ENCODE data around the gene TRIP12. TPM values are rescaled to one million over a fixed set of nuclear protein-coding genes. Genes with fewer than 3 reads are reported as not detected.
"Not testable (repeated sequence)": the region's sequence is repeated elsewhere in the genome, so short reads cannot be mapped to it uniquely, and the experiment has no call there.

TRIP12 gene
- total RNA-seq (2021; fragmentation: NEBNext Ultra II Directional; extraction: Animal tissue kit (Norgen Biotek cat#: 25700)), result 100 to 1,000 TPM; 249 to 296 (median 265) TPM
- long read RNA-seq, partial matches to known transcripts, result 29 of 43 reads
- long read RNA-seq, other reads (novel, unspliced or antisense), result 14 of 43 reads

- Mint-ChIP-seq H3K4me1 (ENCODE audit: low read depth) (peaks cover 42% of the 10 kb centered on the region), H3K27me3 (ENCODE audit: insufficient read depth) (peaks cover 3% of the 10 kb centered on the region), H3K4me3 (peak within 1 kb of the TSS; percentile 99), H3K27ac (peak within 1 kb of the TSS; percentile 99), H3K36me3 (ENCODE audit: low read depth) (peaks cover 13% of the 10 kb centered on the region), H3K9me3 (no peaks in the 10 kb centered on the region)
- TF ChIP-seq CTCF (IDR thresholded peaks at IDR 0.05), result no peak
- peak; percentile 96 for DNase-seq
Measured at GRCh38 chr2:229921892-229922448, at the start of gene TRIP12. TSS of gene TRIP12 (minus strand) at chr2:229922009. CDS start at chr2:229880079, 41,930 bp downstream.

GRCh38 chr2:229971298-229971790 is 49.5 kb upstream of the TRIP12 start:
- Mint-ChIP-seq H3K4me1 (ENCODE audit: low read depth) (peaks cover 17% of the 10 kb centered on the region), H3K27me3 (ENCODE audit: insufficient read depth) (peaks cover 2% of the 10 kb centered on the region; the same call in 1 of the 2 replicates), H3K36me3 (ENCODE audit: low read depth) (no peaks in the 10 kb centered on the region), H3K4me3 (no peak overlapping the region), H3K9me3 (no peaks in the 10 kb centered on the region), H3K27ac (no peak overlapping the region)
- no peak for DNase-seq
- no peak for TF ChIP-seq CTCF (IDR thresholded peaks at IDR 0.05)

- no peak for DNase-seq
- Mint-ChIP-seq H3K4me3 (no peak overlapping the region), H3K27me3 (ENCODE audit: insufficient read depth) (peaks cover 2% of the 10 kb centered on the region; the same call in 1 of the 2 replicates), H3K27ac (no peak overlapping the region), H3K4me1 (ENCODE audit: low read depth) (peaks cover 17% of the 10 kb centered on the region), H3K9me3 (no peaks in the 10 kb centered on the region), H3K36me3 (ENCODE audit: low read depth) (no peaks in the 10 kb centered on the region)
- TF ChIP-seq CTCF (IDR thresholded peaks at IDR 0.05), result no peak
Measured at GRCh38 chr2:229970406-229970805, 48.6 kb upstream of the TRIP12 start.

- no peak for DNase-seq
- peaks cover 2% of the 10 kb centered on the region; the same call in 1 of the 2 replicates for H3K27me3 Mint-ChIP-seq (ENCODE audit: insufficient read depth)
- peaks cover 12% of the 10 kb centered on the region for H3K4me1 Mint-ChIP-seq (ENCODE audit: low read depth)
- H3K4me3 Mint-ChIP-seq, result no peak overlapping the region
- no peaks in the 10 kb centered on the region for H3K36me3 Mint-ChIP-seq (ENCODE audit: low read depth)
- no peaks in the 10 kb centered on the region for H3K9me3 Mint-ChIP-seq
- TF ChIP-seq CTCF (IDR thresholded peaks at IDR 0.05), result no peak
- H3K27ac Mint-ChIP-seq, result no peak overlapping the region
Measured at GRCh38 chr2:229969921-229970320, 48.1 kb upstream of the TRIP12 start.

- not testable (repeated sequence) for H3K27ac Mint-ChIP-seq; H3K4me1 Mint-ChIP-seq (ENCODE audit: low read depth); H3K4me3 Mint-ChIP-seq; H3K27me3 Mint-ChIP-seq (ENCODE audit: insufficient read depth); H3K36me3 Mint-ChIP-seq (ENCODE audit: low read depth); H3K9me3 Mint-ChIP-seq; DNase-seq
Measured at GRCh38 chr2:229963596-229963995, 41.8 kb upstream of the TRIP12 start.

GRCh38 chr2:229956491-229956890 is 34.7 kb upstream of the TRIP12 start:
- Mint-ChIP-seq H3K4me1 (ENCODE audit: low read depth) (no peaks in the 10 kb centered on the region), H3K9me3 (no peaks in the 10 kb centered on the region), H3K4me3 (no peak overlapping the region), H3K27me3 (ENCODE audit: insufficient read depth) (no peaks in the 10 kb centered on the region), H3K36me3 (ENCODE audit: low read depth) (no peaks in the 10 kb centered on the region), H3K27ac (no peak overlapping the region)
- DNase-seq, result no peak
- TF ChIP-seq CTCF (IDR thresholded peaks at IDR 0.05), result no peak
